GM18526 (cell line): Measurements from ENCODE around the gene MINDY4.

Experiments used
- POLR2A ChIP-seq: IDR thresholded peaks from 3 replicates; pipeline ENCODE4 v1.6.1; 2011; ENCODE audit not compliant: insufficient read length; ENCODE audit errors: extremely low read depth

The MINDY4 gene

GRCh38 chr7:30934225-30934624 lies 163.0 kb downstream of the MINDY4 start:
- TF ChIP-seq POLR2A, result no peak

GRCh38 chr7:30934732-30935568 lies 163.7 kb downstream of the MINDY4 start:
- TF ChIP-seq POLR2A, result no peak

DNA sequence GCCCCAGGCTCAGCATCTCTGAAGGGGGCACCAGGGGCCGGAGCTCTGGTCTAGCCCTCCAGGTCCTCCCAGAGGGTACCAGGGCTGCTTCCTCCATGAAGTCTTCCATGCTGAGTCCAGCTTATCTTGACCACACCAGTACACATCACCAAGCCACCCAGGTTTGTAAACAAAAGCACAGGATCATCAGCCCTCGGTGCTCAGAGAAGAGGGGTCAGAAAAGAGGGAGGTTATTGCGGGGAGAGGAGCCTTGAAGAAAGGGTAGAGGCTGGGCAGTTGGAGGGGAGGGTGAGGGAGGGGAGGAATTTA lies 164.3 kb downstream of the MINDY4 start:
- TF ChIP-seq POLR2A, result no peak

GRCh38 chr7:30936650-30937245 lies 165.5 kb downstream of the MINDY4 start:
- no peak for TF ChIP-seq POLR2A

DNA sequence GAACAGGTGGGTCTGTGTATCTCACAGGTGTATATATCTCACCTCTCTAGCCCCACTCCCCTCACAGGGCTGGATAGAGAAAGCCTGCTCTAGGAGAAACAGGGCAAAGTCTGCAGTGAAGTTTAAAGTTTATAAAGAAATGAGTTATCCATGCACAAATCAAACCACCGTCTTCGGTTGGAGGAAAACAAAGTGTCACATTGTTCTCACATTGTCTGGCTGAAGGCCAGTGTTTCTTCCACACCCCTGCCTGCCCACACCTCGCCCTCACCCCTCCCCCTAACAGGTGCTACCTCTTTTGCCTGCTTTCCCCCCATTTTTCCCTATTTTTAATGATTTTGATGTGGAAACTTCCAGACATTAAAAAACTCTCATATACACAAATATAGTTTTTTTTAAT lies 166.2 kb downstream of the MINDY4 start:
- TF ChIP-seq POLR2A, result no peak

GRCh38 chr7:30938435-30939316 lies 167.5 kb downstream of the MINDY4 start:
- no peak for TF ChIP-seq POLR2A

DNA sequence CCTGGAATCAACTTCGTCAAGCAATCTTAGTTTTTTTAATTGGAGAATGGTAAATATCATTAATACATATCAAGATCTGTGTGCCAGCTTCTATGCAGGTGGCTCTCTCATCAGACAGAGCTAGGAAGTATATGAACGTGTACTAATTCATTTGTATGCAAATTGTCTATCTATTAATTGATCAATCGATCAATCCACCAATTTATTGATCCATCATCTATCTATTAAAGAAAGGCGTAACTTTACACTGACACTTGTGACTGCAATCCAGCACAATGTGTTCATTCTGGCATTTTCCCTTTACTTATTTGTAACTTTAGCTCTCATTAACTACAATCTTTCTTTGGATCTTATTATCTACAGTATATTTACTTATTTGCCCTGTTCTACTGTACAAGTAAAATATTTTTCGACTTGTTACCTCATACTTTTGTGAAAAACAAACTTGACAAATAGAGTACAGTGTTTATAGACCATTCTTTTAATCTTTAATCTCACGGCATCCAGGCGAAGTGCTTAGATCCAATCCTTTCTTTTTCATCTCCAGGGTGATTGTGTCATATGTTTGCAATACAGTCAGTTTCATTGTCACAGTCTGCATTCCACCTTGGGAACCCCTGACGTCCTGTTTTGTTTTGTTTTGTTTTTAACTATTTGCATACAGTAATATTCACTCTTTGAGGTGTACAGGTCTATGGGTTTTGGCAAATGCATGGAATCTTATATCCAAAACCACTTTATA lies 170.5 kb downstream of the MINDY4 start:
- TF ChIP-seq POLR2A, result no peak
